Activated naive CD4-positive, alpha-beta T cell treated with anti-CD3 and anti-CD28 coated beads, Interleukin-2, amount 50 U/mL, for 24 hours (primary cell): ENCODE results near the gene MDM2.

ENCODE experiments used
- H3K27ac Mint-ChIP-seq: one replicate; pipeline ENCODE4 v1.8.0; 2021; ENCODE audit warnings: mild to moderate bottlenecking, mixed read lengths
- H3K27me3 Mint-ChIP-seq: one replicate; pipeline ENCODE4 v1.8.0; 2021; ENCODE audit warnings: mixed read lengths
- H3K36me3 Mint-ChIP-seq: one replicate; pipeline ENCODE4 v1.8.0; 2021; ENCODE audit warnings: mixed read lengths
- H3K4me1 Mint-ChIP-seq: one replicate; pipeline ENCODE4 v1.8.0; 2021; ENCODE audit warnings: mixed read lengths
- H3K4me3 Mint-ChIP-seq: one replicate; pipeline ENCODE4 v1.8.0; 2021; ENCODE audit warnings: mild to moderate bottlenecking, mixed read lengths
- H3K9me3 Mint-ChIP-seq: one replicate; pipeline ENCODE4 v1.8.0; 2021; ENCODE audit warnings: mixed read lengths

The MDM2 gene

DNA sequence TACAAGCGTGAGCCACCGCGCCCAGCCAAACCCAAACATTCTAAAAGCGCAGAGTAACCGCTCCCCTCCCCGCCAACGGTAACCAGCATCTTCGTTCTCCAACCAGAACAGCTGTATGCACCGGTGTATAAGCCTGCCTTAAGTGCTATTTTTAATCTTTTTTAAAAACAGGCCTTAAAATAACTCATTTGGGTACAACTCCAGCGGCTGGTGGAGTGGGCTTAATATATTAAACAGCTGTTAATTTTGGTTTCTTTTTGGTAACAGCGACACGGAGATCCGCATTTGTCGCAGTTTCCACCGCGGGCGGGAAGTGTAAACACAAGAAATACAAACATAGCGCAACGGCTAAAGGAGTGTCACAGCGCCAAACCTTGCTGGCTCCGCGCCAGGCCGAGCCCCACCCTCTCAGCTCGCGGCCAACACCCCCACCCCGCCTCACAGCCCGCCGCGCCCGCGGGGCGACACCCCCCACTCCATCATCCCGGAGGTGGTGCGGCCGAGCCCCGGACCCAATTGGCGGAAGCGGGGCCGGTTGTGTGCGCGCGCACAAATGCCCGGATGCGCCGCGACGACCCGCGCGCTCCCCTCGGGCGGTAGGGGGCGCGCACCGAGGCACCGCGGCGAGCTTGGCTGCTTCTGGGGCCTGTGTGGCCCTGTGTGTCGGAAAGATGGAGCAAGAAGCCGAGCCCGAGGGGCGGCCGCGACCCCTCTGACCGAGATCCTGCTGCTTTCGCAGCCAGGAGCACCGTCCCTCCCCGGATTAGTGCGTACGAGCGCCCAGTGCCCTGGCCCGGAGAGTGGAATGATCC, at the start of gene MDM2:
Gene MDM2, plus strand, starts transcription at position 602 of the 812 bp plus-strand sequence. CDS start 301 bp downstream, outside the sequence.
- Mint-ChIP-seq H3K27me3 (no peaks in the 10 kb centered on the region), H3K4me1 (peaks cover 39% of the 10 kb centered on the region), H3K9me3 (no peaks in the 10 kb centered on the region), H3K4me3 (peak within 1 kb of the TSS; percentile 98), H3K27ac (peak within 1 kb of the TSS; percentile 98), H3K36me3 (peaks cover 18% of the 10 kb centered on the region)

DNA sequence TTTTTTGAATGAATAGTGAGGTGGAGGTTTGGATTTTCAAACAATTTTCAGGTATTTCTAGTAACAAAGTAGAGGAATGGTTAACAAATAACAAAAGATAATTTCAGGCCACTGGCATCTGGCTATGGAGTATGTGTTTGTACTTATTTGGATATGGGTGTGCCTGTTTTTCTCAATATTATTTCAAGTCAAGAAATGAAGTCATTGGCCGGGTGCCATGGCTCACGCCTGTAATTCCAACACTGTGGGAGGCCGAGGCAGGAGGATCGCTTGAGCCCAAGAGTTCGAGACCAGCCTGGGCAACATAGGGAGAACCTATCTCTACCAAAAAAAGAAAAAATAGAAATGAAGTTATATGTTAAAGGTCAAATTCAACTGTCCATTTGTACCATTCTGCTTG, 48.1 kb upstream of the MDM2 start:
- Mint-ChIP-seq H3K36me3 (peaks cover 22% of the 10 kb centered on the region), H3K27me3 (no peaks in the 10 kb centered on the region), H3K4me1 (peaks cover 3% of the 10 kb centered on the region), H3K9me3 (no peaks in the 10 kb centered on the region), H3K4me3 (no peak overlapping the region), H3K27ac (no peak overlapping the region)

DNA sequence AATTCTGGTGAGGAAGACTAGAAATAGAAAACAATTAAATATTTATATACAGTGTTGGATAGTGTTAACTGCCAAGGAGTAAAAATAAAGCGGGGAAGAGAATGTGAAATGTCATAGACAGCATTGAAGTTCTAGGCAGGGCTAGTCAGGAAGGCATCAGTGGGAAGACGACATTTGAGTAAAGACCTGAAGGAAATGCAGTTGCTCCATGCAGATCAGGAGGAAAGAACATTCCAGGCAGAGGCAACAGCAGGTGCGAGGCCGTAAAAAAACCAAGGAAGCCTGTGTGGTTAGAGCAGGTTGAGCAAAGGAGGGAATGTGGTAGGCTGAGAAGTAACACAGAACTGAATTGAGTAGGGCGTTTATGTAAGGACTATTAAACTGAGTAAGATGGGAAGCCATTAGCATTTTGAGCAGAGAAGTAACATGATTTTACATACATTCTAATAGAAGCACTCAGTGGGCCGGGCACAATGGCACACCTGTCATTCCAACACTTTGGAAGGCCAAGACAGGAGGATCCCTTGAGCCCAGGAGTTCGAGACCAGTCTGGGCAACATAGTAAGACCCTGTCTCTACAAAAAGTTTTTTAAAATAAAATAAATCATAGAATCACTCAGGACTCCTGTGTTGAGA, 47.1 kb upstream of the MDM2 start:
- Mint-ChIP-seq H3K4me1 (peaks cover 3% of the 10 kb centered on the region), H3K4me3 (no peak overlapping the region), H3K27me3 (no peaks in the 10 kb centered on the region)

DNA sequence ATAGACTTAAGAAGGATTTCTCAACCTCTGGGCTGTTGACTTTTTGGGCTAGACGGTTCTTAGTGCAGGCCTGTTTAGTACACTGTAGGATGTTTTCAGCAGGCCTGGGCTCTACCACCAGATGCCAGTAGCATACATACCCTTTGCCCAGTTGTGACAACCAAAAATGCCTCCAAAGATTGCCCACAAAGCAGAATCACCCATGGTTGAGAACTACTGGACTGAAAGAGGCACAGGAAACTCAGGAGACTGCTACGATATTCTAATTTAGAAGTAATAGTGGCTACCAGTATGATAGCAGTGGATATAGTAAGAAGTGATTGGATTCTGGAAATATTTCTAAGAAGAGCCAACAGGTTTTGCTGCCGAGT, 46.5 kb upstream of the MDM2 start:
- Mint-ChIP-seq H3K36me3 (peaks cover 14% of the 10 kb centered on the region), H3K9me3 (no peaks in the 10 kb centered on the region), H3K4me3 (no peak overlapping the region), H3K27me3 (no peaks in the 10 kb centered on the region), H3K27ac (peak overlapping the region; percentile 57), H3K4me1 (peaks cover 3% of the 10 kb centered on the region)

More for the DNA sequence above, 47.1 kb upstream of the MDM2 start:
- Mint-ChIP-seq H3K36me3 (peaks cover 18% of the 10 kb centered on the region), H3K27ac (no peak overlapping the region), H3K9me3 (no peaks in the 10 kb centered on the region)

DNA sequence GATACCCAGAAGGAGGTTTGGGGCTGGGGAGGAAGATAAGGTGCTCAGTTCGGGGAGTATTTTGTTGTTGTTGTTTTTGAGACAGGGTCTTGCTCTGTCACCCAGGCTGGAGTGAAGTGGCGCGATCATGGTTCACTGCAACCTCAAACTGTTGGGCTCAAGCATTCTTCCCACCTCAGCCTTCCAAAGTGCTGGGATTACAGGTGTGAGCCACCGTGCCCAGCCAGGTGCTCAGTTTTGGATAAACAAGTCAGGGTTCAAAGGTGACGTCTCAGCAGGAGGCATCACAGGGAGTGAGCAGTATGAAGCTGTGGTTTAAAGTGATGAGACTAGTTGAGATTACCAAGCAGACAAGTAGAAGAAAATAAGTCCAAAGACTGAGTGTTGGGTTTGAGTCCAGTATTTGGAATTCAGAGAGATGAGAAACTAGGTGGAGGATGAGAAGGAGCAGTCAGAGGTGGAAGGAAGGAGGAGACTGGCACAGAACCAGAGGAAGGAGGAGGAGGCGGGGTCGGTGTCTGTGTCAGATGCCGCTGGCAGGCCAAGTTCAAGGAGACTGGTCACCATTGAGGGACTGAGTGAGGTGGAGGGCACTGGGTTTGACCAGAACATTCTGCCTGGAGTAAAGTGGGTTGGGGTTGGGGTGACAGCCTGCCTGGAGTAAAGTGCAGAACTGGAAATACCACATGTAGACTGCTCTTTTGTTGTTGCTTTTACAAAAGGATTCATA, 45.9 kb upstream of the MDM2 start:
- Mint-ChIP-seq H3K9me3 (no peaks in the 10 kb centered on the region), H3K27me3 (no peaks in the 10 kb centered on the region), H3K4me1 (peaks cover 3% of the 10 kb centered on the region), H3K27ac (peak overlapping the region; percentile 57), H3K36me3 (peaks cover 13% of the 10 kb centered on the region), H3K4me3 (no peak overlapping the region)

DNA sequence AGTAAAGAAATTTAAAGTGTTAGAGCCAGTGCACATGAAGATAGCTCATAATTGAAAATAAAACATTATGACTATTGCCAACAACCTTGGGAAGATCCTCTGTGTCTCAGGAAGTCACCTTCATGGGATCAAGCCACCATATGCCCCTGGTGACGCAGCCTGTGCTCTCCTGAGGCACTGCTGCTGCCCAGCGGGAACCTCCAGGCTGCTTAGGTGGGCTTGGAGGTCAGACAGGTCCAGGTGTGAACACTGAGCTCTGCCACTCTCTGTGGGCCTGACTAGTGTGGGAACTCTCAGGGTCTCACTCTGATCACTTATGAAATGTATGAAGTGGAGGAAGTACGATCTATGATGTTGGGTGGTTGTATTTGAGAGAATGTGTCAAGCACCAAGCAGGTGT, 45.3 kb upstream of the MDM2 start:
- Mint-ChIP-seq H3K36me3 (peaks cover 13% of the 10 kb centered on the region), H3K9me3 (no peaks in the 10 kb centered on the region), H3K27ac (no peak overlapping the region), H3K27me3 (no peaks in the 10 kb centered on the region), H3K4me1 (peaks cover 3% of the 10 kb centered on the region), H3K4me3 (no peak overlapping the region)

DNA sequence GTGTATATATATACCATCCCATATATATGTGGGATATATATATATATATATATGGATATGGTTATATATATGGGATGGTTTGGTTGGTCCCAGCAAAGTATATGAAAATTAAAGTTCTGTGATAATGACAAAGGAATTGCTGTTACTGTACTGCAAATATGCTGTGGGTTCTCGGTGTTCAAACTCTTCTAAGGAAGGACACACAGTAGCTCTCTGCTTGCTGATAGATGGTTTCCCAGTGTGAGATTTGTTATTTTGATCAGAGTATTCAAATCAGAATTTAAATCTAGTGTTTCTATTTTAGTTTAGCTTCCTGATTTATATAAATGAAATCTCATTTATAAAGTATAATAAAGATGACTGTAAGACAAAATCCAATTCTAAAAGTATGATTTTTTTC, 42.3 kb upstream of the MDM2 start:
- H3K4me1 Mint-ChIP-seq, result peaks cover 10% of the 10 kb centered on the region
- no peaks in the 10 kb centered on the region for H3K9me3 Mint-ChIP-seq
- no peaks in the 10 kb centered on the region for H3K27me3 Mint-ChIP-seq
- peaks cover 11% of the 10 kb centered on the region for H3K36me3 Mint-ChIP-seq
- H3K27ac Mint-ChIP-seq, result no peak overlapping the region
- H3K4me3 Mint-ChIP-seq, result no peak overlapping the region

DNA sequence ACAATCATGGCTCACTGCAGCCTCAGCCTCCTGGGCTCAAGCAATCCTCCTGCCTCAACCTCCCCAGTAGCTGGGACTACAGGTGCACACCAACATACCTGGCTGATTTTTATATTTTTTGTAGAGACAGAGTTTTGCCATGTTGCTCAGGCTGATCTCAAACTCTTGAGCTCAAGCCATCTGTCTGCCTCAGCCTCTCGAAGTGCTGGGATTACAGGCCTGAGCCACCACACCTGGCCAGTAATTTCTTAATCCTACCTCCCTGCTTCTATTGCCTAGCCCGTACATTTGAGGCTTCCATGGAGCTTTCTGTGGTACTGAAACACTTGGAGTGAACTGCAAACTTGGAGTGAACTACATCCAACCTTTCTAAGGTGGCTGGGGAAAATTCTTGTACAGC, 41.3 kb upstream of the MDM2 start:
- Mint-ChIP-seq H3K9me3 (no peaks in the 10 kb centered on the region), H3K27ac (no peak overlapping the region), H3K4me3 (no peak overlapping the region), H3K27me3 (no peaks in the 10 kb centered on the region), H3K36me3 (peaks cover 6% of the 10 kb centered on the region), H3K4me1 (peaks cover 13% of the 10 kb centered on the region)

DNA sequence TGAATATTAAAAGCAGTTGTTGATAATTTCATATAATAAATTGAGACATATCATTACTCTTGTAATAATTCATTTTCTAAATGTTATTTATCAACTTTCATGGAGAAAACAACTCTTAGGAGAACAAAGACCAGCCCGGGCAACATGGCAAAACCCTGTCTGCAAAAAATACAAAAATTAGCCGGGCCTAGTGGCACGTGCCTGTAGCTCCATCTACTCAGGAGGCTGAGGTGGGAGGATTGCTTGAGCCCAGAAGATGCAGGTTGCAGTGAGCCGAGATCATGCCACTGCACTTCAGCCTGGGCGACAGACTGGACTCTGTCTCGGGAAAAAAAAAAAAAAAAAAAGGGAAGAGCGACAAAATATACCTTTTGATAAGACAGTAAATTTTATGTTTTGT, 40.8 kb upstream of the MDM2 start:
- Mint-ChIP-seq H3K36me3 (peaks cover 4% of the 10 kb centered on the region), H3K9me3 (no peaks in the 10 kb centered on the region), H3K27ac (no peak overlapping the region), H3K4me1 (peaks cover 11% of the 10 kb centered on the region), H3K27me3 (no peaks in the 10 kb centered on the region), H3K4me3 (no peak overlapping the region)

DNA sequence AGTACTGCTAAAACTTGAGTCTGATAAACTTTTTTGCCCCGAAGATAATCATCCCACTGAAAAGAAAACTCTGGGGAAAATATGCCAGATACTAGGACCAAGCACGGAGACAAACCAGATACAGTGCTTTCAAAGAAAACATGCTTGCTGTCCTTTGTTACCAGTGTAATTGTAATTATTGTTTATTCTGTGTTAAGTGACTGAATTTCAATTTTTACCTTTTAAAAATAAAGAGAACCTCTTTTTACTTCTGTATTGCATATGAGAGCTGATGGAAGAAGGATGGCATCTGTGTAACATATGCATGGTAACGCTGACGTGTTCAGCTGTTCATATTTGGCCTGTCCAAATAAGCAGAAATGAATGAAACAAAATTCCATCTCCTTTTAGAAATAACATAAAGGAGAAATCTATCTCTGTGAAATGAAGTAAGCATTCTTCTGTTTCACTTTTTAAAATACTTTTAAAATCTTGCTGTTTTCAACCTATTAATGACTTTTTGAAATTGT, 39.5 kb upstream of the MDM2 start:
- Mint-ChIP-seq H3K4me3 (no peak overlapping the region), H3K27ac (no peak overlapping the region), H3K27me3 (no peaks in the 10 kb centered on the region), H3K9me3 (no peaks in the 10 kb centered on the region), H3K4me1 (peaks cover 22% of the 10 kb centered on the region), H3K36me3 (peaks cover 2% of the 10 kb centered on the region)

DNA sequence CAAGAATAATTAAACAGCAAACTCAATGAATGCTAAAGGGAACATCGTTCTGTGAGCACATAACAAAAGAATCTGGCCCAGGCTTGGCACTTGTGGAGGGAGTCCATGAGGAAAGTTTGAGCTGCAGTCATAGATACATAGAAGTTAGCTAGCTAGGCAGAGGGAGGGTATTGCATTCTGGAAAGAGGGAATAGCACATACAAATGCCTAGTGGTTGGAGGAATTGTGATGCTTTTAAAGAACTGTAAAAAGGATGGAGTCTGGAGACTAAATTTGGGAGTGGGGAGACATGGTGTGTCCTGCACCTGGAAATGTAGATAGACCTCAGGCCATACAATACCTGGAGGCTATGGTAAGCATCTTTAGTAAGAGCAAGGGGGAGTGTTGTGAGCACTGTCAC, 38.0 kb upstream of the MDM2 start:
- H3K36me3 Mint-ChIP-seq, result no peaks in the 10 kb centered on the region
- no peak overlapping the region for H3K4me3 Mint-ChIP-seq
- no peaks in the 10 kb centered on the region for H3K9me3 Mint-ChIP-seq
- peaks cover 28% of the 10 kb centered on the region for H3K4me1 Mint-ChIP-seq
- H3K27ac Mint-ChIP-seq, result peak overlapping the region; percentile 1
- no peaks in the 10 kb centered on the region for H3K27me3 Mint-ChIP-seq

DNA sequence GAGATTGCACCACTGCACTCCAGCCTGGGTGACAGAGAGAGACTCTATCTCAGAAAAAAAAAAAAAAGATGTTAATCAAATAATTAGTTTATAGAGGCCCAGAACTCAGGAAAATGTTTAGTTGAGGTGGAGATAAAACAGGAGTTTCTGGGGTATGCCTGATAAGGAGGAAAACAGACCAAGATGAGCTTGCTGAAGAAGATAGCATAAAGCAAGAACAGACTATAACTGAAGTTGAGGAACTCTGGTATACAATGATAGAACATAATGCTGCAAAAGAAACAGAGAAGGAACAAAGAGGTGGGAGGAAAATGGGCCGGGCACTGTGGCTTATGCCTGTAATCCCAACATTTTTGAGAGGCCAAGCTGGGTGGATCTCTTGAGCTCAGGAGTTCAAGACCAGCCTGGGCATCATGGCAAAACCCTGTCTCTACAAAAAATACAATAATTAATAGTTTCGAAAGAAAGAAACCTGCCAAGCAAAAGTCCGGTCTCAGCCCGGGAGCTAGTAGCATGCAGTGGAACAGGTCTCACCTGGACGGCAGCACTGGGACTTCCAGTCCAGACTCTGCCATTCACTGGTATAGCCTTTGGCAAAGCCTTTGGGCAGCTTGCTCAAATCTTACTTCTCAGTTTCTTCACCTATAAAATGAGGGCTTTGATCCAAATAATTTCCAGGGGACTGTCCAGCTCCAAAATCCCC, 36.6 kb upstream of the MDM2 start:
- H3K4me3 Mint-ChIP-seq, result no peak overlapping the region
- no peaks in the 10 kb centered on the region for H3K27me3 Mint-ChIP-seq
- no peaks in the 10 kb centered on the region for H3K9me3 Mint-ChIP-seq
- H3K27ac Mint-ChIP-seq, result no peak overlapping the region
- H3K36me3 Mint-ChIP-seq, result no peaks in the 10 kb centered on the region
- peaks cover 28% of the 10 kb centered on the region for H3K4me1 Mint-ChIP-seq

DNA sequence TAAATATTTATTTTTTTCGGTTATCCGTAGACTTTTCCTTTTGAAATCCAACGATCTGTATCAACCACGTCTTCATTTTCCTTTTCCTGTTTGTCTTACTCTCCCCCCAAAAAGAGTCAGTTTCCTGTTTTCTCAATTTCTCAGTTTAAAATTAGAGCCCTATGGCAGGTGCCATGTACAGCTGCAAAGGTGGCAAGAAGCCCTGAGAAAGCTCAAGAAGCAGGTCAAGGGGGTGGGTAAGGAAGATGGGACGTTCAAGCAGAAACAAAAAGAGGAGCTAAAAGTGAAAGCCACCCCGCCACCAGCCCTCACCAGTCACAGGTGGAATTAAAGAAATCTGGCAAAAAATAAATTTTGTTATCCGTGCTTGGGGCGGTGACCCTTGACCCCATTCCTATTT, 35.3 kb upstream of the MDM2 start:
- Mint-ChIP-seq H3K4me3 (peak overlapping the region; percentile 6), H3K27ac (peak overlapping the region; percentile 25), H3K27me3 (no peaks in the 10 kb centered on the region), H3K36me3 (peaks cover 2% of the 10 kb centered on the region), H3K9me3 (no peaks in the 10 kb centered on the region), H3K4me1 (peaks cover 28% of the 10 kb centered on the region)

DNA sequence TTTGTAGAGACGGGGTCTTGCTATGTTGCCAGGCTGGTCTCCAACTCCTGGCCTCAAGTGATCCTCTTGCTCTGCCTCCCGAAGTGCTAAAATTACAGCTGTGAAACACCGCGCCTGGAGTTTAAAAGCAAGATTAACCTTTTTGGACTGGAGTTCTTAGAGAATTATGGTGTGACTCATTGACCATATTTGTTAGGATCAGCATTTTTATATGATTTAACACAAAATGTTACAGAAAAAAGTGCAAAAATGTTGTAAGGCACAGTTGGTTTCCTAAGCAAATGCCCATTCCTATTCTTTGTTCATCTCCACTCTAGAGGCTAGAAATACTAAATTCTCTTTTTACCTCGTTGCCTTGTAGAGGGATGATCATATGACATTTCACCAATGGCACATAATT, 34.4 kb upstream of the MDM2 start:
- Mint-ChIP-seq H3K27me3 (no peaks in the 10 kb centered on the region), H3K4me3 (no peak overlapping the region), H3K9me3 (no peaks in the 10 kb centered on the region), H3K4me1 (peaks cover 28% of the 10 kb centered on the region), H3K27ac (no peak overlapping the region), H3K36me3 (peaks cover 2% of the 10 kb centered on the region)

DNA sequence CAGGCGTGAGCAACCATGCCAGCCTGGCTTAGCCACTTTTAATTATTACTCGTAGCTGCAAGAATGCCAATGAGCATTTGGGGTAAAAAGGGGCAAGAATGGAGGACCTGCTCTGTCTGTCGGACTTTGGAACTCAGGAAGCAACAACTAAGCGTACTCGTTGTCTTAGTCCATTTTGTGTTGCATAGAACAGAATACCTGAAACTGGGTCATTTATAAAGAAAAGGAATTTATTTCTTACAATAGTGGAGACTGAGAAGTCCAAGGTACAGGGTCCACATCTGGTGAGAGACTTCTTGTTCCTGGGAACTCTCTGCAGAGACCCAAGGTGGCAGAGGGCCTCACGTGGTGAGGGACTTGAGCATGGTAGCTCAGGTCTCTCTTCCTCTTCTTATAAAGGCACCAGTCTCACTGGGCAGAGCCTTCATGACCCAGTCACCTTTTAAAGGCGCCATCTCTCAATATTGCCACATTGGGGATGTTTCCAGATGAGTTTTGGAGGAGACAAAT, 32.8 kb upstream of the MDM2 start:
- H3K4me3 Mint-ChIP-seq, result no peak overlapping the region
- peaks cover 24% of the 10 kb centered on the region for H3K4me1 Mint-ChIP-seq
- no peak overlapping the region for H3K27ac Mint-ChIP-seq
- H3K27me3 Mint-ChIP-seq, result no peaks in the 10 kb centered on the region
- H3K9me3 Mint-ChIP-seq, result no peaks in the 10 kb centered on the region
- peaks cover 4% of the 10 kb centered on the region for H3K36me3 Mint-ChIP-seq
